CD4-positive, alpha-beta T cell (primary cell): ENCODE data around the gene USH1C. TPM values are rescaled to one million over a fixed set of nuclear protein-coding genes. Genes with fewer than 3 reads are reported as not detected.

Experiments used
- ATAC-seq: fragments of 200-7000 bp; cut with Tn5 transposase; one replicate; pipeline ENCODE4 v1.10.0; 2022; ENCODE audit warnings: mild to moderate bottlenecking; ENCODE audit not compliant: poor library complexity
- CTCF ChIA-PET: fragments of 350-600 bp; sonication (Branson Sonifier 250); formaldehyde crosslinking; loops from one replicate; lab custom pipeline; 2021; ENCODE audit warnings: antibody characterized with exemption, inconsistent platforms; lab: Charles Lee
- POLR2A ChIA-PET: fragments of 350-600 bp; sonication (Branson Sonifier 250); formaldehyde crosslinking; loops from one replicate; lab custom pipeline; 2021; ENCODE audit warnings: antibody characterized with exemption, inconsistent platforms; lab: Charles Lee
- DNase-seq, 14 experiments: peaks; one replicate each; pipeline ENCODE4 v3.0.0-alpha.2; 2013 to 2020; ENCODE audit warnings: mixed read lengths in 2 of 14
- H3K27ac ChIP-seq, 2 donors: one replicate each; pipeline versions ENCODE4 v1.5.1 to v1.7.0; 2013; ENCODE audit warnings: low read length in 2 of 2, low read depth in 1 of 2, mild to moderate bottlenecking in 1 of 2
- H3K27me3 ChIP-seq, 2 experiments: 1 replicate in 1 of 2; 2 replicates in 1 of 2; pipeline versions ENCODE4 v1.6.1 to v1.7.0; 2013; ENCODE audit warnings: low read length in 2 of 2, control low read depth in 1 of 2, mild to moderate bottlenecking in 1 of 2, moderate library complexity in 1 of 2; ENCODE audit not compliant: insufficient read depth in 2 of 2, control insufficient read depth in 1 of 2
- H3K36me3 ChIP-seq: one replicate; pipeline ENCODE4 v1.6.1; 2013; ENCODE audit warnings: low read length, control low read depth; ENCODE audit not compliant: insufficient read depth
- H3K4me1 ChIP-seq: one replicate; pipeline ENCODE4 v1.6.1; 2013; ENCODE audit warnings: low read length, control low read depth; ENCODE audit not compliant: insufficient read depth
- H3K4me3 ChIP-seq: one replicate; pipeline ENCODE4 v1.5.1; 2013; ENCODE audit warnings: mild to moderate bottlenecking, low read length, moderate library complexity
- H3K9me3 ChIP-seq, 2 experiments: 1 replicate in 1 of 2; 2 replicates in 1 of 2; pipeline versions ENCODE4 v1.6.1 to v1.7.0; 2013; ENCODE audit warnings: low read length in 2 of 2, mild to moderate bottlenecking in 2 of 2, control low read depth in 1 of 2, moderate library complexity in 1 of 2; ENCODE audit not compliant: control insufficient read depth in 1 of 2, insufficient read depth in 1 of 2
- H3K27ac Mint-ChIP-seq: one replicate; pipeline ENCODE4 v1.8.0; 2020; ENCODE audit warnings: mixed read lengths
- H3K27me3 Mint-ChIP-seq: one replicate; pipeline ENCODE4 v1.8.0; 2021; ENCODE audit warnings: mixed read lengths
- H3K36me3 Mint-ChIP-seq: one replicate; pipeline ENCODE4 v1.8.0; 2021; ENCODE audit warnings: low read depth, mixed read lengths
- H3K4me1 Mint-ChIP-seq: one replicate; pipeline ENCODE4 v1.8.0; 2021; ENCODE audit warnings: low read depth, mixed read lengths
- H3K4me3 Mint-ChIP-seq: one replicate; pipeline ENCODE4 v1.8.0; 2020; ENCODE audit warnings: mild to moderate bottlenecking, mixed read lengths
- H3K9me3 Mint-ChIP-seq: one replicate; pipeline ENCODE4 v1.8.0; 2020; ENCODE audit warnings: mixed read lengths
- intact Hi-C, 2 experiments: fragments of 100-400 bp; cut with DNase I in 1 of 2; cut with micrococcal nuclease in 1 of 2; formaldehyde crosslinking; loops; one replicate each; pipeline versions ENCODE4 v1.15.1 to v1.9.0; 2023 to 2025; cut with DNase I, micrococcal nuclease
- total RNA-seq, 174 experiments: library from RNA in 2 of 174; stranded (reverse) in 2 of 174; gene quantifications; one replicate each; pipeline ENCODE4 v1.2.3 and lab custom pipeline; 2021 to 2026
- TF ChIP-seq, protein P1 (sequence below): fragments of 200-600 bp; IDR thresholded peaks from one replicate; pipeline ENCODE4 v1.8.0; 2022; ENCODE audit warnings: antibody characterized with exemption, mild to moderate bottlenecking

USH1C gene
- total RNA-seq, 2 experiments from 2014 or later, result not detected

DNA sequence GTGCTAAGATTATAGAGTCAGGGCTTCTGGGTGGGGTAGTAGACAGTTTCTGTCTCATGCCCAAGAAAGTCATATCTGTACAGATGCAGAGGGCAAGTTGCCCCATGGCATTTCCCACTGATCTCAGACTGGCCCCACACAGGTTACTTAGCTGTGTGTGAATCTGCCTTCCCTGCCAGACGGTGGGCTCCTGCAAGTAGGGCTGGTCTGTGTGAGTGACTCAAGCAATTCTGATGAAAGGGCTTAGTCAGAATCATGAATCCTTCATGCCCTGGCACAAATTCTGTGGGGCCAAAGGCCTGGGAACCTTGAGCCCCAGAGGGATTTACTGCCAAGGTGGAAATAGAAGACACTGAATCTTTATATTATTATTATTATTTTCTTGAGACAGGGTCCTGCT, 30.4 kb downstream of the USH1C start:
- Histone ChIP-seq H3K4me1 (no peaks in the 10 kb centered on the region), H3K36me3 (no peaks in the 10 kb centered on the region), H3K4me3 (no peak overlapping the region), H3K9me3 (no peaks in the 10 kb centered on the region), H3K27ac (no peak overlapping the region), H3K27me3 (peaks cover 2 to 4% of the 10 kb centered on the region in 2 experiments)
- Mint-ChIP-seq H3K36me3 (no peaks in the 10 kb centered on the region), H3K27me3 (peaks cover 10% of the 10 kb centered on the region), H3K4me1 (no peaks in the 10 kb centered on the region), H3K27ac (no peak overlapping the region), H3K4me3 (no peak overlapping the region), H3K9me3 (no peaks in the 10 kb centered on the region)
- TF ChIP-seq, protein P1, sequence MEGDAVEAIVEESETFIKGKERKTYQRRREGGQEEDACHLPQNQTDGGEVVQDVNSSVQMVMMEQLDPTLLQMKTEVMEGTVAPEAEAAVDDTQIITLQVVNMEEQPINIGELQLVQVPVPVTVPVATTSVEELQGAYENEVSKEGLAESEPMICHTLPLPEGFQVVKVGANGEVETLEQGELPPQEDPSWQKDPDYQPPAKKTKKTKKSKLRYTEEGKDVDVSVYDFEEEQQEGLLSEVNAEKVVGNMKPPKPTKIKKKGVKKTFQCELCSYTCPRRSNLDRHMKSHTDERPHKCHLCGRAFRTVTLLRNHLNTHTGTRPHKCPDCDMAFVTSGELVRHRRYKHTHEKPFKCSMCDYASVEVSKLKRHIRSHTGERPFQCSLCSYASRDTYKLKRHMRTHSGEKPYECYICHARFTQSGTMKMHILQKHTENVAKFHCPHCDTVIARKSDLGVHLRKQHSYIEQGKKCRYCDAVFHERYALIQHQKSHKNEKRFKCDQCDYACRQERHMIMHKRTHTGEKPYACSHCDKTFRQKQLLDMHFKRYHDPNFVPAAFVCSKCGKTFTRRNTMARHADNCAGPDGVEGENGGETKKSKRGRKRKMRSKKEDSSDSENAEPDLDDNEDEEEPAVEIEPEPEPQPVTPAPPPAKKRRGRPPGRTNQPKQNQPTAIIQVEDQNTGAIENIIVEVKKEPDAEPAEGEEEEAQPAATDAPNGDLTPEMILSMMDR, result no peak
- ATAC-seq (no peak), DNase-seq (no peak)
- CTCF ChIA-PET, result no interaction called here
- intact Hi-C loops, result no loop called here
- POLR2A ChIA-PET, result no interaction called here

DNA sequence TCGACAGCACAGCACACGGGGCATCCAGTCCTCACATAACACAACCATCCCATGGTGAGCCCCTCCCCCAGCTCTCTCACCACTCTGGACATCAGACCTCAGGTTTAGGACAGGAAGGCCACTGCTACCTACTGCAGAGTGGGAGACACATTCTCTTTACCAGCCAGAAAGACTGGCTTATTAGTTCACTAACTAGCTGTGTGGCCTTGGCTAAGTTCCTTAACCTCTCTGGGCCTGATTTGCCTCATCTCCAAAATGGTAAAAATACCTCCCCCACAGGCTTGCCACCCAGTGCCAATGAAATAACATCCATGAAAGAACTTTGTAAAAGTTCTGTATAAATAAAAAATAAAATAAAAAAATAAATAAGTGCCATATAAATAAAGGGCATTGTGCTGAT, 32.1 kb downstream of the USH1C start:
- ChIA-PET POLR2A (no interaction called here), CTCF (no interaction called here)
- DNase-seq (no peak), ATAC-seq (no peak)
- Histone ChIP-seq H3K36me3 (no peaks in the 10 kb centered on the region), H3K4me1 (no peaks in the 10 kb centered on the region), H3K27ac (no peak overlapping the region), H3K9me3 (no peaks in the 10 kb centered on the region), H3K27me3 (peaks cover under 1 to 4% of the 10 kb centered on the region in 2 experiments), H3K4me3 (no peak overlapping the region)
- Mint-ChIP-seq H3K36me3 (no peaks in the 10 kb centered on the region), H3K4me1 (no peaks in the 10 kb centered on the region), H3K27ac (no peak overlapping the region), H3K4me3 (no peak overlapping the region), H3K27me3 (peaks cover 16% of the 10 kb centered on the region), H3K9me3 (no peaks in the 10 kb centered on the region)
- intact Hi-C loops, result no loop called here
- TF ChIP-seq, protein P1, result no peak

DNA sequence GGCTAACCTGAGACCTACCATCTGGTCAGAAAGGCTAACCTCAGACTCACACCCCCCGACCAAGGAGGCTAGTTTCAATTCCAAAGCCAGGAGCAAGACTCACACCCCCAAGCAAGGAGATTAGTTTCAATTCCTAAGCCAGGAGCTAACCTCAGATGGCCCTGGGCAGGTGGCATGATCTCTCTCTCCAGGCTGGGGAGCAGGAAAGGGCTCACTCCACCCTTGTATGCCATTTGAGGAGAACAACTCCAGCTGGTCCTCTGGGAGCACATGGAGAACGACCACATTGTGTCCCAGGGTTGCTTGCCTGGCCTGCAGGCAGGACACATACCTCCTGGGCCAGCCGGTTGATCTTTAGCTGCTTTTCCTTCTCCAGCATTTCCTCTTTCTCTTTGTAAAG, 32.6 kb downstream of the USH1C start:
- DNase-seq, result no peak
- H3K4me1 ChIP-seq, result no peaks in the 10 kb centered on the region
- no peak overlapping the region for H3K4me3 ChIP-seq
- Mint-ChIP-seq H3K27me3 (peaks cover 18% of the 10 kb centered on the region), H3K27ac (no peak overlapping the region), H3K4me3 (no peak overlapping the region), H3K4me1 (no peaks in the 10 kb centered on the region), H3K36me3 (no peaks in the 10 kb centered on the region), H3K9me3 (no peaks in the 10 kb centered on the region)
- intact Hi-C loops, result no loop called here
- ChIA-PET POLR2A (no interaction called here), CTCF (interaction anchor here (0.6 kb wide), 1 partner anchor 310 kb away, joined by 3 read pairs; no protein-coding TSS in a partner anchor)
- TF ChIP-seq, protein P1, result no peak
- no peak overlapping the region for H3K27ac ChIP-seq
- H3K27me3 ChIP-seq, result peaks cover 0 to 2% of the 10 kb centered on the region in 2 experiments
- no peak for ATAC-seq
- no peaks in the 10 kb centered on the region for H3K36me3 ChIP-seq
- H3K9me3 ChIP-seq, result no peaks in the 10 kb centered on the region
